Mucosa of rectum (tissue), 2 donors: Measurements from ENCODE around the gene THSD7A.

ENCODE experiments used
- H3K27ac ChIP-seq, 2 donors: one replicate each; pipeline ENCODE4 v1.7.0; 2013; ENCODE audit warnings: inconsistent platforms in 2 of 2, low read depth in 2 of 2, low read length in 2 of 2
- H3K27me3 ChIP-seq, 2 donors: one replicate each; pipeline ENCODE4 v1.7.0; 2013; ENCODE audit warnings: low read length in 2 of 2; ENCODE audit not compliant: control insufficient read depth in 2 of 2, insufficient read depth in 2 of 2
- H3K36me3 ChIP-seq, 2 donors: one replicate each; pipeline ENCODE4 v1.7.0; 2013; ENCODE audit warnings: low read length in 2 of 2; ENCODE audit not compliant: control insufficient read depth in 2 of 2, insufficient read depth in 2 of 2
- H3K4me1 ChIP-seq, 2 donors: one replicate each; pipeline ENCODE4 v1.7.0; 2013; ENCODE audit warnings: low read length in 2 of 2, mild to moderate bottlenecking in 1 of 2; ENCODE audit not compliant: control insufficient read depth in 2 of 2, insufficient read depth in 2 of 2
- H3K4me3 ChIP-seq, 2 donors: one replicate each; pipeline ENCODE4 v1.7.0; 2013; ENCODE audit warnings: low read length in 2 of 2
- H3K9ac ChIP-seq, 2 donors: one replicate each; pipeline ENCODE4 v1.7.0; 2013; ENCODE audit warnings: low read length in 2 of 2, low read depth in 1 of 2, mild to moderate bottlenecking in 1 of 2
- H3K9me3 ChIP-seq, 2 donors: one replicate each; pipeline ENCODE4 v1.7.0; 2013; ENCODE audit warnings: low read length in 2 of 2; ENCODE audit not compliant: control insufficient read depth in 2 of 2
- donor health status: healthy.
- donor health status: Normal muscosa, but diverticular disease.

The THSD7A gene

DNA sequence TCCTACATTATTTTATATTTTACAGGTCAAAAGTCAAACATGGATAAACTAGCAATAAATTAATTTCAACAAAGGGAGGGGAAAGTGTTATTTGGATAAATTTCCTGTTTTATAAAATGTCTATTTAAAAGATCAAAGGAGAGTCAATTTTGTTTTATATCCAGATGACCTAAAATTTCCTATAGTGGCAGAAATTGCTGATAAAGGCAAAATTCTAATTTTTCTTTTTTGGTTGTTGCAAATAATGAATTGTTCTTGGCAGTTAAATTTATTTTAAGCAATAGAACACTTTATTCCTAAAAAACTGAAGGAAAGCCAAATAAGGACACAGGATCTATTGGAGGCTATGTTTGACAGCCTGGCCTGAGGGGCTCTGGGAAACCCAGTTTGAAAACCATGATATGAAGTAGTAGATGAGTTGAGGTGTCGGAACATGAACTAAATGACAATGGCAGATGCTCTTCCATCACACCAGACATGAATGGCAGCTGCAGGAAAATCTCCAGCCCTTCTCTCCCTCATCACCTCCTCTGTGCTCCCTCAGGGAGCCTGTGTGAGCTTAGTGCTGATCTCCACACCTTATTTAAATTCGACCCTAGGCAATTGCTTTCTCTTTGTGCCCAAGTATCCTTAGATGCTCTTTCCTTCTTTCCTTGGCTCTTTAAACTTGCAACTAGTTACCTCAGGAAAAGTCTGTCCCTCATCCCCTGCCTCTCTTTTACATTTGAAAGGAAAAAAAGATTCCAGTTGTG lies 395.0 kb downstream of the THSD7A start:
- H3K4me1 ChIP-seq: no peaks in the 10 kb centered on the region
- no peaks in the 10 kb centered on the region for H3K36me3 ChIP-seq
- no peaks in the 10 kb centered on the region for H3K27me3 ChIP-seq
- no peak overlapping the region for H3K27ac ChIP-seq
- H3K4me3 ChIP-seq: no peak overlapping the region
- H3K9ac ChIP-seq: no peak overlapping the region
- H3K9me3 ChIP-seq: no peaks in the 10 kb centered on the region

DNA sequence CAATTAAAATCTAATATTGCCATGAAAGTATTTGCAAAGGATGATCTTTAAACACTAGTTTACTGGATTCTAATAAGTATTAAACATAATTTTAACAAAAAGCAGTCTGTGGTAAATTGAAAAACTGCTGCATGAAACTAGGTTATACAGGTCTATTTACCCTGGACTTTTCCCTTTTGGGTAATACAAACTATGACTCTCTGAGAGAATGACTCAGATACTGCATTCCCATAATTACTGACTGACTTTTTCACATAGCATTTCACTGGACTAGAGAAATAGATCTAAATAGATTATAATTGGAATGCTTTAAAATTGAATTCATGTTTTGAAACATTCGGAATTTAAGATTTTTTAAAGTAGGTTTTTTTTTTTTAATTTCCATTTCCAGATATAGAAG lies 395.7 kb downstream of the THSD7A start:
- no peak overlapping the region for H3K4me3 ChIP-seq
- no peak overlapping the region for H3K27ac ChIP-seq
- no peaks in the 10 kb centered on the region for H3K4me1 ChIP-seq
- no peaks in the 10 kb centered on the region for H3K36me3 ChIP-seq
- no peak overlapping the region for H3K9ac ChIP-seq
- H3K9me3 ChIP-seq: no peaks in the 10 kb centered on the region
- H3K27me3 ChIP-seq: no peaks in the 10 kb centered on the region

DNA sequence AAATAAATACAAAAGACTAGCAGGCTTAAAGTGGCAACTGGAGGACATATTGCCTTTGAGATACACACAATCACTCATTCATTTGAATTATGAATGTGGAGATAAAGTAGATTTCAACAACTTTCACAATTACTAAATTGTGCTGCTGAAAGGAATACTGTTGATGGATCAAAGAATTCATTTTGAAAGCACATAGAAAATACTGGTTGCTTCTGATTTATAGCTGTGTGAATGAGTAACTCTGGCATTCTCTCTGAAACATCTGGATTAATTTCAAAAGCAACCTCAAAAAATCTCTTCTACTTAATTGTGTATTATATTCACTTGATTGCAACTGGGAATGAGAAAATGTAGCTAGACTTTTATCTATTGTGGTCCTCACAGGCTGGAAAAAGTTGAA lies 397.6 kb downstream of the THSD7A start:
- Histone ChIP-seq H3K4me3 (no peak overlapping the region), H3K27ac (no peak overlapping the region), H3K27me3 (no peaks in the 10 kb centered on the region), H3K9ac (no peak overlapping the region), H3K9me3 (no peaks in the 10 kb centered on the region), H3K36me3 (no peaks in the 10 kb centered on the region), H3K4me1 (no peaks in the 10 kb centered on the region)

DNA sequence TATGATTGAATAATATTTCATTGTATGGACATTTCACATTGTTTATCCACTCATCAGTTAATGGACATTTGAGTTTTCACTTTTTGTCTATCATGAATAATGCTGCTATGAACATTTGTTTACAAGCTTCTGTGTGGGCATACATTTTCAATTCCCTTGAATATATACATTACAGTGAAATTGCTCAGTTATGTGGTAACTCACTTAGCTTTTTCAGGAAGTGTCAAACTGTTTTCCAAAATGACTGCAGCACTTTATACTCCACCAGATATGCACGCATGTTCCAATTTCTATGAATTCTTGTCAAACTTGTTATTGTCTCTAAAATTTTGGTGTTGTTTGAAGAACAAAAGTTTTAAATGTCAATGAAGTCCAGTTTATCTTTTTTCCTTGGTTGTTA lies 401.2 kb downstream of the THSD7A start:
- no peaks in the 10 kb centered on the region for H3K9me3 ChIP-seq
- no peaks in the 10 kb centered on the region for H3K36me3 ChIP-seq
- H3K27ac ChIP-seq: no peak overlapping the region
- no peak overlapping the region for H3K4me3 ChIP-seq
- H3K9ac ChIP-seq: no peak overlapping the region
- H3K4me1 ChIP-seq: no peaks in the 10 kb centered on the region
- no peaks in the 10 kb centered on the region for H3K27me3 ChIP-seq

DNA sequence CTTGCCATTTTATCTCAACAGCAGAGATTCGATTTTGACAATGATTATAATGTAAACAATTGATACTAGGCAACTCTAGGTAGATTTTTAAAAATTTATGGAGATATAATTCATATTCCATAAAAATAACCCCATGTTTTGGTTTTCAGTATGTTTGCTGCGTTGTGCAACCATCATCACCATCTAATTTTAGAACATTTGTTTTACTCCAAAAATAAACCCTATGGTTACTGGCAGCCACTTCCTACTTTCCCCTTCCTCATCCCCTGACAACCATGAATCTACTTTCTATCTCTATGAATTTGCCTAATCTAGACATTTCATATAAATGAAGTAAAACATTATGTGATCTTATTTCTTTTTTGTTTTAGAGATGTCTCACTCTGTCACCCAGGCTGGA lies 401.9 kb downstream of the THSD7A start:
- H3K27me3 ChIP-seq: no peaks in the 10 kb centered on the region
- no peak overlapping the region for H3K27ac ChIP-seq
- H3K9me3 ChIP-seq: no peaks in the 10 kb centered on the region
- no peak overlapping the region for H3K9ac ChIP-seq
- H3K36me3 ChIP-seq: no peaks in the 10 kb centered on the region
- H3K4me1 ChIP-seq: no peaks in the 10 kb centered on the region
- H3K4me3 ChIP-seq: no peak overlapping the region

DNA sequence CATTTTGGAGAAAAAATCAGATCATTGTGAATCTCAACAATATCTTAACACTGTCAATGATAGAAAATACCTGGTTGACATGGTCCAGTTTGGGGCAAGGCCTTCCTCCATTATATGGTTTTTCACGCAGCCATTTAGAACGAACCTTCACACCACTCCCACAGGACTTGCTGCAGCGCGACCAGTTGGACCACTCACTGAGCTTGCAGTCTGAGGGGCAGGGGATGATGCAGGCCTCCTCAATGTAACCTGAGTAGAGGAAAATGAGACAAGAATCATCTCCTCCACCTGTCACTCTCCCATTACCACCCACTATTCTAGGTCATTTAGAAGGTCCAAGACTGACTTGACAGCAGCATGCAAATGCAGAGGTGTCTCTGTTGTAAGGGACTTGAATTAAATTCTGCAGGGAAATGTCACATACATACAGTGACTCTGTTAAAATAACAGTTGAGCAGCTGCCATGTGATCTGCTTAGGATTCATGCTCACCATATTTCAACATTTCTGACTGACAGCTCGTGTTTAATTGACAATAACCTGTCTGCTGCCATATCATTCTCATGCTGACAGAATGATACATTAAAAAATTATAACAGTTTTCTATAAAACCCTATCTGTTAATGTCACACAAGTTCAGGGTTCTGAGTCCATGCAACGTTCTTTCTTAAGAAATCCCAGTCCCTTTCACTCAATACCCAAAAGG lies 403.0 kb downstream of the THSD7A start:
- Histone ChIP-seq H3K27me3 (no peaks in the 10 kb centered on the region), H3K4me3 (no peak overlapping the region), H3K9me3 (no peaks in the 10 kb centered on the region), H3K36me3 (no peaks in the 10 kb centered on the region), H3K4me1 (no peaks in the 10 kb centered on the region), H3K27ac (no peak overlapping the region), H3K9ac (no peak overlapping the region)

DNA sequence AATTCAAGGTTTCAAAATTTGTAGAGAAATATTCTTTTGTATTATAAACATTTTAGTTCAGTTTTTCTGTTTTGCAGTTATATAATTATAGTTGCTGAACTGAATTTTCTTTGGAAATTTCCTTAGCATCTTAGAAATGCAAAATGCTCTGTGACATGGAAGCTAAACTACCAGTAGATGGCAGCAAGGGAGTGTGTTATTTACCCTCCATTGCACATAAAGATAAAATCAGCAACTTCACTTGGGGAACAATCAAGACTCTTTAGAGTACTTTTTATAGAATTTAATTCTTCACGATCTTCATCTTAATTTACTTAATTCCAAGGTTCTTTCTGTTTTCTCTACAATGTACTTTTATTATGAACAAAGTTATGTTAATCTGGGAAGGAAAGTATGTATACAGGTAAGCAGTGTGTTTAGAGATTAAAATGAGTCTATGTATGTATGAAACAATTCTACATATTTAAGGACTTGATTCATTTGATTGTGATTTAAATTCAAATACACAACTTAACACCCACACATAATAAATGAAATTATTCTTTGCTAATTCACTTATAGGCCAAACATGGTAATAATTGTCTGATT lies 404.2 kb downstream of the THSD7A start:
- H3K36me3 ChIP-seq: no peaks in the 10 kb centered on the region
- H3K4me1 ChIP-seq: no peaks in the 10 kb centered on the region
- H3K9me3 ChIP-seq: no peaks in the 10 kb centered on the region
- no peak overlapping the region for H3K9ac ChIP-seq
- H3K27ac ChIP-seq: no peak overlapping the region
- H3K4me3 ChIP-seq: no peak overlapping the region
- H3K27me3 ChIP-seq: no peaks in the 10 kb centered on the region

DNA sequence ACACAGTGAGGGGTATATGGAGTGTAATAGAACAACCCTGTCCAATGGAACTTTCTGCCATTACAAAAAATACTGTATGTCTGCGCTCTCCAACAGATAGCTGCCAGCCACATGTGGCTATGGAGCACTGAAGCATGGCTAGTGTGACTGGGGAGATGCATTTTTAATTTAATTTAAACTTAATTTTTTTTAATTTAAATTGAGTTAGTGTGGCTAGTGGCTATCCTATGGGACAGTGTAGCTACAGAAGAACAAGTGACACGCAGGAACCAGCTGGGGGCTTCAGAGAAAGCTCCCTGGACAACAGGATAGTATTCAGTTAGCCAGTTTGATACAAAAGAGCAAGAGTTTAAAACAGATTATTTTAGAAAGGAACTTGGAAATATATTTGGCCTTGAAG lies 408.0 kb downstream of the THSD7A start:
- no peaks in the 10 kb centered on the region for H3K4me1 ChIP-seq
- no peaks in the 10 kb centered on the region for H3K36me3 ChIP-seq
- H3K27ac ChIP-seq: no peak overlapping the region
- H3K9me3 ChIP-seq: peaks cover 0 to 2% of the 10 kb centered on the region in 2 donors
- no peak overlapping the region for H3K4me3 ChIP-seq
- H3K9ac ChIP-seq: no peak overlapping the region
- H3K27me3 ChIP-seq: no peaks in the 10 kb centered on the region

DNA sequence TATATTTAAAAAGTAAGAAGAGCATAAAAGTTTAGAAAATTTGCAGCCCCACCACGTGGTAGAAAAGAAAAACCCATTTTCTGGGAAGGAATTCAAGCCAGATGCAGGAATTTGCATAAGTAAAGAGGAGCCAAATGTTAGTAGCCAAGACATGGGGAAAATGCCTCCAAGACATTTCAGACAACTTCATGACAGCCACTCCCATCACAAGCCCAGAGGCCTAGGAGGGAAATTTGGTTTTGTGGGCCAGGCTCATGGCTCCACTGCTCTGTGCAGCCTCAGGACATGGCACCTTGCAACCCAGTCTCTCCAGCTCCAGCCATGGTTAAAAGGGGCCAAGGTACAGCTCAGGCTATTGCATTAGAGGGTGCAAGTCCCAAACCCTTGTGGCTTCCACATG lies 411.9 kb downstream of the THSD7A start:
- H3K4me1 ChIP-seq: no peaks in the 10 kb centered on the region
- no peak overlapping the region for H3K4me3 ChIP-seq
- peaks cover 0 to 2% of the 10 kb centered on the region in 2 donors for H3K9me3 ChIP-seq
- H3K9ac ChIP-seq: no peak overlapping the region
- no peaks in the 10 kb centered on the region for H3K36me3 ChIP-seq
- no peak overlapping the region for H3K27ac ChIP-seq
- H3K27me3 ChIP-seq: no peaks in the 10 kb centered on the region

DNA sequence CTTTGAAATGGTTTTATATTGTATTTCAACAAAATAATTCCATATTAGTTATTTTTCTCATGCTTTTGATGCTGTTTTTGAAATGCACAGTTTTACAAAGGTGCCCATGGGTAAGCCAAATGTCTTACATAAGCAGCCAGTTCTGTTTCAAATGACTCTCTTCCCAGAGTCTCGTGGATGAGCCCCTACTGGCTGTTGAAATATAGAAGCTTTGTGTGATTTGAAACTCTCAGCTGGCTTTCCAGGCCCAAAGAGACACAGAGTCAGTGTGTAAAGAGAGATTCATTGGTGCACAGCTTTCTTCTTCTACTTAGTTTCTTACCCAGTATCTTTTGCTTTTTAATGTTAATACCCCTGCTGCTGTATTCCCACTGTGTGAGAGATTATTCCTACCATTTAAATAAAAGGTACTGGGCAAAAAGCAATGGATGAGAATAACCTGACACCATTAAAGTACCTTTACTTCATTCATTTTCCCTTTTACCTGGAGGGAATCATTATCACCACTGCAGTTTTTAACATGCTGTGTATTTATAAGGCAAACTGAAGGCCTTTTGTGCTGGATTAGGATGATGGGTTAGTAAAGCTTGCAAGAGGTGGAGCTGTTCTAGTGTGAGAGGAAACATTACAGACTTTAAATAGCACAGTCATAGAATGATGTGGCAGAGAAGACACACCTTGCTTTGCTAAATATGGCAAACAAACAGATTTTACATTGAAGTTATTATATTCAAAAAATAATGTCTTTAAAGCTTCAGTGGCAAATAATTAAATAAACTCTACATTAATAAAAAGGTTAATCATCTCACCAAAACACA lies 415.1 kb downstream of the THSD7A start:
- peaks cover 2 to 5% of the 10 kb centered on the region in 2 donors for H3K9me3 ChIP-seq
- H3K36me3 ChIP-seq: no peaks in the 10 kb centered on the region
- no peaks in the 10 kb centered on the region for H3K27me3 ChIP-seq

More for the DNA sequence above, 415.1 kb downstream of the THSD7A start:
- Histone ChIP-seq H3K27ac (no peak overlapping the region), H3K4me3 (no peak overlapping the region), H3K9ac (no peak overlapping the region), H3K4me1 (no peaks in the 10 kb centered on the region)
